Lung microvascular endothelial cell (primary cell): ENCODE data around the gene TUBA8. TPM values are rescaled to one million over a fixed set of nuclear protein-coding genes. Genes with fewer than 3 reads are reported as not detected.
"Not testable (repeated sequence)": the region's sequence is repeated elsewhere in the genome, so short reads cannot be mapped to it uniquely, and the experiment has no call there.

ENCODE experiments used
- DNase-seq, 2 donors: peaks; one replicate each; pipeline versions ENCODE4 v3.0.0 to v3.0.0-alpha.2; 2010; ENCODE audit warnings: low read depth in 2 of 2
- total RNA-seq: library from RNA; depleted of rRNA; stranded (reverse); fragments of >200 nt; gene quantifications from 2 replicates; pipeline ENCODE4 v1.2.1, GENCODE V29; 2014

Gene TUBA8
- total RNA-seq, 1 donor from 2014 or later: 0.20 TPM

- DNase-seq: not testable (repeated sequence)
These were observed 61.6 kb downstream of the TUBA8 start for GRCh38 chr22:18172203-18172602.

- DNase-seq: not testable (repeated sequence)
These were observed 62.2 kb downstream of the TUBA8 start for GRCh38 chr22:18172776-18173175.

- DNase-seq: not testable (repeated sequence)
These were observed 62.8 kb downstream of the TUBA8 start for GRCh38 chr22:18173441-18173840.

Other genes with a start within 250 kb of the TUBA8 start
- 13.9 and 29.0 TPM in 2 replicates for gene MICAL3, start 86.2 kb upstream of the TUBA8 start, total RNA-seq
- 8.5 and 13.3 TPM in 2 replicates for gene PEX26, start 32.8 kb upstream of the TUBA8 start, total RNA-seq
- 3.8 and 8.3 TPM in 2 replicates for gene USP18, start 39.4 kb downstream of the TUBA8 start, total RNA-seq